VCaP (cell line): ENCODE measurements around the gene HNRNPH3.
"Not testable (repeated sequence)": the region's sequence is repeated elsewhere in the genome, so short reads cannot be mapped to it uniquely, and the experiment has no call there.

ENCODE experiments used
- H3K27ac ChIP-seq: fragments of 450-650 bp; 2 replicates; pipeline ENCODE4 v1.5.1; 2017
- TF ChIP-seq, protein P1 (sequence below): fragments of 450-650 bp; conservative IDR thresholded peaks from 2 replicates; pipeline ENCODE4 v1.5.1; 2017; ENCODE audit warnings: mild to moderate bottlenecking, moderate library complexity

Gene HNRNPH3

DNA sequence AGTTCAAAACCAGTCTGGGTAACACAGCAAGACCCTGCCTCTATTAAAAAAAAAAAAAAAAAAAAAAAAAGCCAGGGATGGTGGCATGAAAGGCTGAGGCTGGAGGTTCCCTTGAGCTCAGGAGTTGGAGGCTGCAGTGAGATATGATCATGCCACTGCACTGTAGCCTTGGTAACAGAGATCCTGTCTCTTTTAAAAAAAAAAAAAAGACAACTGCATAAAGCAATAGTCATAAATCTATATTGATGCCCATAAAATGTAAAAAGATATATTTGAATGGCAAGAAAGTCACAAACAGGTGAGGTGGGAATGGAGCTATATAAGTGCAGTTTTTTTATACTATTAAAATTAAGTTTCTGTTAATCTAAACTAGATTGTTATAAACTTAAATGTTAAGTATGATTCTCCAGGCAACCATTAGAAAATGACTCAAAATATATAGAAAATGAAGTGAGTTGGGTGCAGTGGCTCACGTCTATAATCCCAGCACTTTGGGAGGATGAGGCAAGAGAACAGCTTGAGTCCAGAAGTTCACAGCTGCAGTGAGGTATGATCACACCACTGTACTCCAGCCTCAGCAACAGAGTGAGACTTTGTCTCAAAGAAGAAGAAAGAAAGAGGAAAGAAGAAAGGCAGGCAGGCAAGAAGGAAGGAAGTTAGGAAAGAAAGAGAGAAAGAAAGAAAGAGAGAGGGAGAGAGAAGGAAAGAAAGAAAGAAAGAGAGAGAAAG is 13.4 kb upstream of the HNRNPH3 start:
- no peak overlapping the region for H3K27ac ChIP-seq

DNA sequence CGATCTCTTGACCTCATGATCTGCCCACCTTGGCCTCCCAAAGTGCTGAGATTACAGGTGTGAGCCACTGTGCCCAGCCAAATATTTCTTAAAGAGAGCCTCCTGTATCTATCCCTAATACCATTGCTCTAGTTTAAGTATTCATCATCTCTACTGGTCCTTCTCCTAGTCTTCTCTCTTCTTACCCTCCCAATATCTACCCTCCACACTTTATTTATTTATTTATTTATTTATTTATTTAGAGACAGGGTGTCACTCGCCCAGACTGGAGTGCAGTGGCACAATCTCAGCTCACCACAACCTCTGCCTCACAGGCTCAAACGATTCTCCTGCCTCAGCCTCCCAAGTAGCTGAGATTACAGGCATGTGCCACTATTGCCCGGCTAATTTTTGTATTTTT is 7.5 kb upstream of the HNRNPH3 start:
- not testable (repeated sequence) for H3K27ac ChIP-seq

More for the DNA sequence above, 13.4 kb upstream of the HNRNPH3 start:
- TF ChIP-seq, protein P1, sequence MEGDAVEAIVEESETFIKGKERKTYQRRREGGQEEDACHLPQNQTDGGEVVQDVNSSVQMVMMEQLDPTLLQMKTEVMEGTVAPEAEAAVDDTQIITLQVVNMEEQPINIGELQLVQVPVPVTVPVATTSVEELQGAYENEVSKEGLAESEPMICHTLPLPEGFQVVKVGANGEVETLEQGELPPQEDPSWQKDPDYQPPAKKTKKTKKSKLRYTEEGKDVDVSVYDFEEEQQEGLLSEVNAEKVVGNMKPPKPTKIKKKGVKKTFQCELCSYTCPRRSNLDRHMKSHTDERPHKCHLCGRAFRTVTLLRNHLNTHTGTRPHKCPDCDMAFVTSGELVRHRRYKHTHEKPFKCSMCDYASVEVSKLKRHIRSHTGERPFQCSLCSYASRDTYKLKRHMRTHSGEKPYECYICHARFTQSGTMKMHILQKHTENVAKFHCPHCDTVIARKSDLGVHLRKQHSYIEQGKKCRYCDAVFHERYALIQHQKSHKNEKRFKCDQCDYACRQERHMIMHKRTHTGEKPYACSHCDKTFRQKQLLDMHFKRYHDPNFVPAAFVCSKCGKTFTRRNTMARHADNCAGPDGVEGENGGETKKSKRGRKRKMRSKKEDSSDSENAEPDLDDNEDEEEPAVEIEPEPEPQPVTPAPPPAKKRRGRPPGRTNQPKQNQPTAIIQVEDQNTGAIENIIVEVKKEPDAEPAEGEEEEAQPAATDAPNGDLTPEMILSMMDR = no peak

DNA sequence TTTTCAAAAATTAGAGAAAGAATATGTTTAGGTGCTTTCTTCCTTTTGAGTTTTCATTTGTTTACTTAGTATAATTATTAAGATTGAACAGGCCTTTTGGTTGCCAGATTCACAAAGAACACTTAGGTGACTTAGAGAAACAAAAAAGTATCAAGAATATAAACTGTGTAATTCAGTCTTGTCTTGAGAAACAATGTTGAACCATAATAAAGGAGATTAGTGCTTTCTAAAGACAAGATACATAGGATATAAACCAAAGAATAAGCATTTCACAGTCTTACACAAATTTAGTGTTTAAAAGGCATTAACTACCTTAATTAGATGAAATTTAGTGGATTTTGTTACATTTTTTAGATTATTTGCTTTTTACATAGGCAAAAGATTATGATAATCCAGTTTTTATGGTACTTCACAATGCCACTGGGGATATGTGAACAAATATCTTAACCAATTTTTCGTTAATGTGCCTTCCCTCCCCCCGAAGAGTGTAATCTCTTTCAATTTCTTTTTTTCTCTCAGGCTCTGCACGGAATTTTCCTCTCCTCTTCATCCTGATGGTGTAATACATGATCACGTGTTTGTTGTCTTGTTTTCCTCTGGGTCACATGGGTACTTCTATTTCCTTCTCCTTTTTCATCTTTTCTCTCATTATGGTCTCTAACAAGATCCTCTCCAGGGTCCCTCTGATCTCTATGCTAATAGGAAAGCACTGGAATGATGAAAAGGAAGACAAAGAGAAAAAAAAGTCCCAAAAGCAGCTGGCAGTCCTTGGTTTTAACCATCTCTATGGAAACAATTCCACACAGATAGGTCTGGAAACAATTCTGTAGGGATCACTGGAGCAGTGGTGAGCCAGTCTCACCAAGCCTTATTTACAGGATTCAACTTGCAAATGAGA is 3.7 kb upstream of the HNRNPH3 start:
- H3K27ac ChIP-seq = peak overlapping the region; percentile 34
- TF ChIP-seq, protein P1 = no peak

DNA sequence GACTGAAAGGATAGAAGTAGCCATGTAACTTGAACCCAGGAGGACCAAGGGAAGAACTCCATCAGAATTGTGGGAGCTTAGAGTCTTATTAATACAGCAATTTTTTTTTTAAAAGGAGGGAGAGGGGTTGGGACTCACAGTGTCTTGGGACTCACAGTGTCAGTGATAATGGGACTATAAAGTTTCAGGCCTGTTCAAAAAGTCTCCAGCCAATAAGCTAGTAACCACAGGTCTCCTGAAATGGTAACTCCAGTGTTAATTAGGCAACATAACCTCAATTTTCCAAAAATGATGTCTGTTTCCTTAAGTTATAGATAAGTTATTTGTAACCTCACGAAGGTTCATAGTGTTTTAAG is 2.4 kb upstream of the HNRNPH3 start:
- TF ChIP-seq, protein P1 = no peak
- peak overlapping the region; percentile 34 for H3K27ac ChIP-seq

DNA sequence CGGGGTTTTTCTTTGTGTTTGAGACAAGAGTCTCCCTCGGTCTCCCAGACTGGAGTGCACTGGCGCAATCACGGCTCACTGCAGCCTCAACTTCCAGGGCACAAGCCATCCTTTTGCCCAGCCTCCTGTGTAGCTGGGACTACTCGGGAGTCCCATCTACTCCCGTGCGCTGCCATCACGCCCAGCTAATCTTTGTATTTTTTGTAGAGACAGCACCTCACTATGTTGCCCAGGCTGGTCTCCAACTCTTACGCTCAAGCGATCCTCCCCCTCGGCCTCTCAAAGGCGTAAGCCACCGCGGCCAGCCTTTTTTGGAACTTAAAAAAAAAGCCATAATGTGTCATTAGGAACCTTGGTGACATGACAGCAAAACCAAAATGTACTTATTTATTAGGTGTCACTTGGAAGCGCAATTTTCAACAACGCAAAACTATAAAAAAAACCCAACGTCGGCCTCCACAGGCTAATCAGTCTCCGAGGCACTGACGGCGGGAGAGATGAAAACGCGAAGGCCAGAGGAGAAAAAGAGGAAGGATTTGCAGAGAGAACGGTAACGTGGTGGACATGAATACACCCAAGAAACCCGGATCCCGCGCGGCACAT is 911 bp upstream of the HNRNPH3 start:
- peak overlapping the region; percentile 98 for H3K27ac ChIP-seq
- TF ChIP-seq, protein P1 = no peak

DNA sequence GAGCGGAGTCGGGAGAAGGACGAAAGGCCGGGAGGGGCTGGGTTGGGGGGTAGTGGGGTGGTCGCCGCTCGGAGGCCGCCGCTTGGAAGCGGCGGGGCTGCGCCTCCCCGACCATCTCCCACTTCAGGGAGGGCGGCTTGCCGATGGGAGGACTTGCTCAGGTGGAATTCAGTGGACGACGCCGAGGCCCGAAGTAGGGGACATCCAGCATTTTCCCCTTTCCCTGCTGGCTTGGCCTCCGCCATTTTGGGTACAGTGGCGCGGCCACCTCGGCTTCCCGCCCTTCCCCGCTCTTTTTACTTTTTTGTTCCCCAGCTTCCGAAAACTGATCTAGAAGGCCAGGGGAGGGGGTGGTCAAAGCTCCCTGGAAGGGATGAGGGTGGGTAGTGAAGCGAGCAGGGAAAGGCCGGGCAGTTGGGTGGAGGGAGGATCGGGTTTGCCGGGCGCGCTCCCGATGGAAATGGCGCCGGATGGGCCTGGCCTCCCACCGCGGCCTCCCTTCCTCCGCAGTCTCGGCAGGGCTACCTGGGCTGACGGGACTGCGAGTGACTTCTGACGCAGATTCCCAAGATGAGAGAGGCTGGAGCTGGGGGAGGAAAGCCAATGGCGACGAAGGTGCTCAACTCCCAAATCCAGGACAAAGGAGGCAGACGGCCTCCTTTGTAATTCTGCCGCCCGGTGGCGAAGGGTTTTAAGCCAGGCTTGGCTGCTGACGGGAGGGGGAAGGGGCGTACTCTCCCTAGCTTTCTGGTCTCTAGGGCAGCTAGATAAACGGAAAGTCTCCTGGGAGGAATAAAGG is 594 bp downstream of the HNRNPH3 start, which contains the start of gene PBLD:
TSS of gene PBLD (minus strand) at position 670 of the 799 bp plus-strand sequence. CDS start 26,084 bp downstream, outside the sequence.
- TF ChIP-seq, protein P1 = peak; percentile 69
- H3K27ac ChIP-seq = peak within 1 kb of the TSS; percentile 98

DNA sequence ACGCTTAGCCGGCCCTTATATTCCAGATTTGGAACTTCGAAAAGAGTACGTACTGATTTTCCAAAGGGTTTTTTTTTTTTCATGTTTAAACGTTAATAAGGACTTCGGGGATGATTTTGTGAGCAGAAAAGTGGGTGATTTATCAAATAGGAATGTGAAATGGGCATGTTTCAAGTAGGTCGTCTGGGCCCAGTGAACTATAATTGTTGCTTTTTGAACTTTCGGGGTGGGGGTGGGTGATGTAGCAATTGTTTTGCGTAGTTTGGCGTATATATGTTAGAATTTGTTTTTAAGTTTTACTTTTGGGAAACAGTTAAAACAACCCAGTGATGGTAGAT is 1.2 kb downstream of the HNRNPH3 start:
- H3K27ac ChIP-seq = peak overlapping the region; percentile 98
- TF ChIP-seq, protein P1 = 0 out of 2 replicates have a peak, but pooled peaks have one; percentile 12
